GM19395 (cell line): ENCODE measurements around the gene SH3RF1.

Source experiments
- ATAC-seq: cut with Tn5 transposase; IDR thresholded peaks from one replicate; pipeline ENCODE4 v1.9.1; 2021; ENCODE audit warnings: mild to moderate bottlenecking, moderate library complexity; ENCODE audit not compliant: unreplicated experiment

SH3RF1 gene

GRCh38 chr4:169139021-169139420, 131.7 kb downstream of the SH3RF1 start:
- no peak for ATAC-seq

GRCh38 chr4:169137558-169137920, 133.2 kb downstream of the SH3RF1 start:
- ATAC-seq, result no peak

GRCh38 chr4:169136796-169137557, 133.8 kb downstream of the SH3RF1 start:
- no peak for ATAC-seq

GRCh38 chr4:169136330-169136729, 134.4 kb downstream of the SH3RF1 start:
- no peak for ATAC-seq

GRCh38 chr4:169135776-169136175, 135.0 kb downstream of the SH3RF1 start:
- no peak for ATAC-seq

GRCh38 chr4:169133932-169134331, 136.8 kb downstream of the SH3RF1 start:
- no peak for ATAC-seq

- no peak for ATAC-seq
Measured at GRCh38 chr4:169132561-169133305, 138.0 kb downstream of the SH3RF1 start.

GRCh38 chr4:169131556-169132208, 139.1 kb downstream of the SH3RF1 start:
- no peak for ATAC-seq

- no peak for ATAC-seq
Measured at GRCh38 chr4:169128902-169129301, 141.9 kb downstream of the SH3RF1 start.

- ATAC-seq, result no peak
Measured at GRCh38 chr4:169127314-169127713, 143.4 kb downstream of the SH3RF1 start.

- ATAC-seq, result no peak
Measured at GRCh38 chr4:169124661-169125060, 146.1 kb downstream of the SH3RF1 start.

- ATAC-seq, result no peak
Measured at GRCh38 chr4:169122422-169122821, 148.3 kb downstream of the SH3RF1 start.

- no peak for ATAC-seq
Measured at GRCh38 chr4:169121861-169122382, 148.8 kb downstream of the SH3RF1 start.

GRCh38 chr4:169120624-169121023, 150.1 kb downstream of the SH3RF1 start:
- ATAC-seq, result no peak

GRCh38 chr4:169119536-169119935, 151.2 kb downstream of the SH3RF1 start:
- no peak for ATAC-seq

- ATAC-seq, result no peak
Measured at GRCh38 chr4:169117591-169118081, 153.1 kb downstream of the SH3RF1 start.

GRCh38 chr4:169116270-169116901, 154.4 kb downstream of the SH3RF1 start:
- ATAC-seq, result no peak

GRCh38 chr4:169115897-169116254, 154.9 kb downstream of the SH3RF1 start:
- ATAC-seq, result peak; percentile 49

- ATAC-seq, result no peak
Measured at GRCh38 chr4:169115144-169115896, 155.4 kb downstream of the SH3RF1 start.

GRCh38 chr4:169114341-169114974, 156.3 kb downstream of the SH3RF1 start:
- no peak for ATAC-seq
